HG02588 (cell line): ENCODE data around the gene LCT.
"Not testable (repeated sequence)": the region's sequence is repeated elsewhere in the genome, so short reads cannot be mapped to it uniquely, and the experiment has no call there.

Experiments
- ATAC-seq: cut with Tn5 transposase; IDR thresholded peaks from one replicate; pipeline ENCODE4 v1.9.1; 2021; ENCODE audit warnings: mild to moderate bottlenecking, moderate library complexity; ENCODE audit not compliant: unreplicated experiment

Gene LCT

GRCh38 chr2:135836596-135837270 is at the start of gene LCT:
LCT (minus strand) TSS chr2:135837184; CDS start chr2:135837169, 15 bp downstream.
- ATAC-seq: no peak

- ATAC-seq: no peak
Measured at GRCh38 chr2:135885709-135886108, 48.7 kb upstream of the LCT start.

GRCh38 chr2:135882415-135882814 is 45.4 kb upstream of the LCT start:
- no peak for ATAC-seq

- not testable (repeated sequence) for ATAC-seq
Measured at GRCh38 chr2:135876770-135877169, 39.8 kb upstream of the LCT start.

- peak; percentile 90 for ATAC-seq
Measured at GRCh38 chr2:135876066-135876711, 39.2 kb upstream of the LCT start, which contains the start of gene MCM6. MCM6 (minus strand) TSS chr2:135876443; CDS start chr2:135876365, 78 bp downstream.

GRCh38 chr2:135875491-135876065 is 38.6 kb upstream of the LCT start:
- peak; percentile 60 for ATAC-seq

- no peak for ATAC-seq
Measured at GRCh38 chr2:135874777-135875365, 37.9 kb upstream of the LCT start.

- peak; percentile 76 for ATAC-seq
Measured at GRCh38 chr2:135870571-135870970, 33.6 kb upstream of the LCT start.

GRCh38 chr2:135863233-135863632 is 26.2 kb upstream of the LCT start:
- no peak for ATAC-seq

- ATAC-seq: no peak
Measured at GRCh38 chr2:135862718-135863117, 25.7 kb upstream of the LCT start.

GRCh38 chr2:135853401-135853800 is 16.4 kb upstream of the LCT start:
- ATAC-seq: no peak

- ATAC-seq: no peak
Measured at GRCh38 chr2:135851858-135852257, 14.9 kb upstream of the LCT start.

- no peak for ATAC-seq
Measured at GRCh38 chr2:135850892-135851668, 14.1 kb upstream of the LCT start.

GRCh38 chr2:135849087-135849486 is 12.1 kb upstream of the LCT start:
- no peak for ATAC-seq

GRCh38 chr2:135845997-135846396 is 9.0 kb upstream of the LCT start:
- ATAC-seq: no peak

- ATAC-seq: no peak
Measured at GRCh38 chr2:135845257-135845656, 8.3 kb upstream of the LCT start.

- no peak for ATAC-seq
Measured at GRCh38 chr2:135844301-135844895, 7.4 kb upstream of the LCT start.

- ATAC-seq: no peak
Measured at GRCh38 chr2:135843671-135844070, 6.7 kb upstream of the LCT start.

GRCh38 chr2:135840601-135841000 is 3.6 kb upstream of the LCT start:
- ATAC-seq: no peak

- no peak for ATAC-seq
Measured at GRCh38 chr2:135839713-135840112, 2.7 kb upstream of the LCT start.

GRCh38 chr2:135838502-135838901 is 1.5 kb upstream of the LCT start:
- ATAC-seq: no peak
